ENCODE results near the gene DHDH. TPM values are rescaled to one million over a fixed set of nuclear protein-coding genes. Genes with fewer than 3 reads are reported as not detected.

The DHDH gene
- total RNA-seq (2014; rRNA removed; shearing (Covaris generic)): not detected in 2 replicates
- 0.53 TPM in 1 of 2 replicates, not detected in the other for total RNA-seq (2022)
- percentile 21 among the genes with signal in this experiment for Bru-seq, nascent RNA
- BruChase-seq, experiment 1, labeled RNA remaining after a 6-hour chase: percentile 23 among the genes with signal in this experiment
- BruChase-seq, experiment 2, labeled RNA remaining after a 2-hour chase: percentile 23 among the genes with signal in this experiment
- long read RNA-seq: 0 reads

GRCh38 chr19:48933382-48933932 lies at the start of gene DHDH:
Gene DHDH, plus strand, starts transcription at chr19:48933699. Its CDS starts 23 bp downstream, at chr19:48933722.
- intact Hi-C loops (cut with micrococcal nuclease; ENCODE audit: unreplicated experiment): no loop called here
- DNase-seq (ENCODE audit: low spot score): peak; percentile 43
- BruUV-seq (replicated peaks): no TSS peak
- TF ChIP-seq CTCF (conservative IDR thresholded peaks at IDR 0.05; ENCODE audit: low read length) (no peak), EZH2phosphoT487 (IDR thresholded peaks at IDR 0.05; ENCODE audit: borderline replicate concordance, low read depth, low read length) (no peak)
- CTCF ChIA-PET (ENCODE audit: unreplicated experiment): no interaction called here
- H3K4me2 ChIP-seq (ENCODE audit: low read length): peak within 1 kb of the TSS; percentile 66
- no peaks in the 10 kb centered on the region for H3K9me3 ChIP-seq (ENCODE audit: low read length)
- H3K9me2 ChIP-seq (ENCODE audit: insufficient read depth, low read length): no peaks in the 10 kb centered on the region
- H3K4me3 ChIP-seq (ENCODE audit: low read depth, low read length, poor library complexity, severe bottlenecking): peak within 1 kb of the TSS; percentile 45
- POLR2A ChIA-PET: interaction anchor here (0.9 to 1.5 kb wide), 2 partner anchors 55 to 60 kb away, joined by 3 read pairs; partner anchors contain the start of genes GYS1 and RUVBL2
- no peak within 1 kb of the TSS for H3K27ac ChIP-seq (ENCODE audit: low read depth, low read length, poor library complexity, severe bottlenecking)
- peaks cover 15% of the 10 kb centered on the region for H3K4me1 ChIP-seq (ENCODE audit: insufficient read depth, low read length, poor library complexity, severe bottlenecking)
- H2AFZ ChIP-seq (ENCODE audit: low read length): peak within 1 kb of the TSS; percentile 51
- no peaks in the 10 kb centered on the region for H4K20me1 ChIP-seq (ENCODE audit: insufficient read depth, low read length)
- no peaks in the 10 kb centered on the region for H3K79me2 ChIP-seq (ENCODE audit: insufficient read depth, low read depth, low read length)
- H3K36me3 ChIP-seq (ENCODE audit: insufficient read depth, low read length): no peaks in the 10 kb centered on the region

- Histone ChIP-seq H3K79me2 (ENCODE audit: insufficient read depth, low read depth, low read length) (no peaks in the 10 kb centered on the region), H3K4me1 (ENCODE audit: insufficient read depth, low read length, poor library complexity, severe bottlenecking) (peaks cover 35% of the 10 kb centered on the region), H4K20me1 (ENCODE audit: insufficient read depth, low read length) (no peaks in the 10 kb centered on the region), H2AFZ (ENCODE audit: low read length) (no peak overlapping the region), H3K4me3 (ENCODE audit: low read depth, low read length, poor library complexity, severe bottlenecking) (no peak overlapping the region), H3K9me3 (ENCODE audit: low read length) (peaks cover 7% of the 10 kb centered on the region), H3K36me3 (ENCODE audit: insufficient read depth, low read length) (peaks cover 10% of the 10 kb centered on the region), H3K9me2 (ENCODE audit: insufficient read depth, low read length) (no peaks in the 10 kb centered on the region), H3K4me2 (ENCODE audit: low read length) (no peak overlapping the region), H3K27ac (ENCODE audit: low read depth, low read length, poor library complexity, severe bottlenecking) (no peak overlapping the region)
- DNase-seq (ENCODE audit: low spot score): no peak
- TF ChIP-seq EZH2phosphoT487 (IDR thresholded peaks at IDR 0.05; ENCODE audit: borderline replicate concordance, low read depth, low read length) (no peak), CTCF (conservative IDR thresholded peaks at IDR 0.05; ENCODE audit: low read length) (no peak)
- POLR2A ChIA-PET: interaction anchor here (0.6 kb wide), 1 partner anchor 78 kb away, joined by 10 read pairs; no protein-coding TSS in a partner anchor
- intact Hi-C loops (cut with micrococcal nuclease; ENCODE audit: unreplicated experiment): no loop called here
- no TSS peak for BruUV-seq (replicated peaks)
- CTCF ChIA-PET (ENCODE audit: unreplicated experiment): no interaction called here
These were observed 49.8 kb upstream of the DHDH start for GRCh38 chr19:48883726-48884125.
